IPS-18c (cell line): ENCODE data around the gene CLMN.

ENCODE experiments used
- H3K4me3 ChIP-seq: 2 replicates; pipeline ENCODE4 v1.7.0; 2013; ENCODE audit warnings: low read depth, mild to moderate bottlenecking, low read length, moderate library complexity; ENCODE audit not compliant: insufficient read depth
- H3K9me3 ChIP-seq: one replicate; pipeline ENCODE4 v1.6.1; 2013; ENCODE audit warnings: mild to moderate bottlenecking, low read length, moderate library complexity; ENCODE audit not compliant: control insufficient read depth, insufficient read depth

CLMN gene

GRCh38 chr14:95299271-95299670 lies 20.4 kb downstream of the CLMN start:
- H3K9me3 ChIP-seq: no peaks in the 10 kb centered on the region
- H3K4me3 ChIP-seq: no peak overlapping the region

DNA sequence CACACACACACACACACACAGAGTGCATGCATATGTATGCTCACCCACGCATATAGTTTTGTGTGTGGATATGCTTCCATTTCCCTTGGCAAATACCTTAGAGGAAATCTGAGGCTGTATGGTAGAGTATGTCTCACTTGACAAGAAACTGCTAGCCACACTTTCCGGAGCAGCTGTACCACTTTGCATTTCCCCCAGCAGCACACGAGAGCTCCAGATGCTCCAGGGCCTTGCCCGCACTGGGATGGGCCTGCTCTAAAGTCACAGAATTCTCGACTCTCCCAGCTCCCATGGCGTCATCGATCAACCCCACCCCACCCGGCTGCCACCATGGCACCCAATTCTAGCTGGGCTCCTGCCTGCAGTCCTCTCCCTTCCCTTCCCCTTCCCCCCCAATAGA lies 21.9 kb downstream of the CLMN start:
- Histone ChIP-seq H3K9me3 (no peaks in the 10 kb centered on the region), H3K4me3 (no peak overlapping the region)

GRCh38 chr14:95296966-95297365 lies 22.7 kb downstream of the CLMN start:
- Histone ChIP-seq H3K4me3 (no peak overlapping the region), H3K9me3 (no peaks in the 10 kb centered on the region)

GRCh38 chr14:95295600-95296376 lies 23.9 kb downstream of the CLMN start:
- H3K4me3 ChIP-seq: no peak overlapping the region
- no peaks in the 10 kb centered on the region for H3K9me3 ChIP-seq

DNA sequence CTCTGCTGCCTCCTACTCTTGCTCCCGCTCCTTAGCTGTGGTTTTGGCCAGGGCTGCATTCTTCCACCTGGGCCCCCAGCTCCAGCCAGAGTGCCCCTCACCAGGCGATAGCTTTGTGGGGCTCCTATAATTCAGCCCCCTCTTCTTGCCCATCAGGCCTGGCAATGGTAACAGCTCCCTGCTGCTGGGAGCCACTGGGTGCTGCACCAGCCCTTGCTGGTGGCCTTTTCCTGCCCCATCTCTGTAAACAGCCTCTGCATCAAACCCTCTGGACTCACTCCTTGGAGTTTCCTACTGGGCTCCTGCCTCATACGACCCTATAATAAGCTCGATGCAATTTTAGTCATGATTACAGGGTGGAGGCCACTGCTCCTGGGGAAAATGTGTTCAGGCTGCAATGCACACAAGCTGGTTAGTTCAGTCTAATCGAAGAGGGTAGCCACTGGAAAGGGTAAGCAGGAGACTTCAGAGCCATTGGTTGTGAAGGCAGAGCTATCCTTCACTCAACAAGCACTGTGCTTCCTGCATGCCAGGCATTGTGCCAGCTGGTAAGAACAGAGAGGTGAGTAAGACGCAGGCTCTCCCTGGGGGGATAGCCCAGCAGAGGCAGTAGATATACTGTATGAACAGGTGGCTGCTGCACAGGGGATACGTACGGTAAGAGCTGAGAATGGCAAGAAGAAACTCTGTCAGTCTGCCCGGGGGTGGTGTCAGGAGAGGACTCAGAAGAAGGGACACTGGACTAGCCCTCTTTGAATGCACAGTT lies 24.7 kb downstream of the CLMN start:
- no peak overlapping the region for H3K4me3 ChIP-seq

GRCh38 chr14:95294320-95294719 lies 25.4 kb downstream of the CLMN start:
- H3K9me3 ChIP-seq: no peaks in the 10 kb centered on the region

More for the DNA sequence above, 24.7 kb downstream of the CLMN start:
- H3K9me3 ChIP-seq: no peaks in the 10 kb centered on the region

GRCh38 chr14:95293449-95293848 lies 26.3 kb downstream of the CLMN start:
- H3K4me3 ChIP-seq: no peak overlapping the region
- no peaks in the 10 kb centered on the region for H3K9me3 ChIP-seq

More at GRCh38 chr14:95294320-95294719, 25.4 kb downstream of the CLMN start:
- no peak overlapping the region for H3K4me3 ChIP-seq

DNA sequence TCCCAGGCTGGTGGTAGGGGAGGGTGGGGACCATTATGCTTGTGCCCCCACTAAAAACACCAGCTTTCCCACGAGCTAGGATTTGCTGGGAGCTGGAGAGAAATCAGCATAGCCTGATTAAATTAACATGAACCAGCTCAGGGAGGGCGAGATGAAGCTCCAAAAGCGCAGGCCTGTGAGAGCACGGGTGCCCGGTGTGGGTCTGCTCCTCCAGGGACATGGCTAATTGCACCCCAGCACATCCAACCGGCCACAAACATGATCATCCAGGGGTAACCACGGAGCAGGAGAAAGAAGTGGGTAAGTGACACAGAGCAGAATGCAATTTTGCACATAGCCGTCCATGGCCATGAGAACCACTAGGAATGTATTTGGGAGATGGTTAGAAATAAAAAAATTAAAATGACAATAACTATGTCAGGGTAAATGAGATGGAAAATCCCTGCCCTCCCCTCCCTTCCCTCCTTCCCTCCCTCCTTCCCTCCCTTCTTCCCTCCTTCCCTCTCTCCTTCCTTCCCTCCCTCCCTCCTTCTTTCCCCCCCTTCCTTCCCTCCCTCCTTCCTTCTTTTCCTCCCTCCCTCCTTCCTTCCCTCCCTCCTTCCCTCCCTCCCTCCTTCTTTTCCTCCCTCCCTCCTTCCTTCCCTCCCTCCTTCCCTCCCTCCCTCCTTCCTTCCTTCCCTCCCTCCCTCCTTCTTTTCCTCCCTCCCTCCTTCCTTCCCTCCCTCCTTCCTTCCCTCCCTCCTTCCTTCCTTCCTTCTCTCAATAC lies 26.9 kb downstream of the CLMN start:
- no peak overlapping the region for H3K4me3 ChIP-seq

GRCh38 chr14:95291859-95292542 lies 27.7 kb downstream of the CLMN start:
- no peaks in the 10 kb centered on the region for H3K9me3 ChIP-seq
- no peak overlapping the region for H3K4me3 ChIP-seq

More for the DNA sequence above, 26.9 kb downstream of the CLMN start:
- no peaks in the 10 kb centered on the region for H3K9me3 ChIP-seq

DNA sequence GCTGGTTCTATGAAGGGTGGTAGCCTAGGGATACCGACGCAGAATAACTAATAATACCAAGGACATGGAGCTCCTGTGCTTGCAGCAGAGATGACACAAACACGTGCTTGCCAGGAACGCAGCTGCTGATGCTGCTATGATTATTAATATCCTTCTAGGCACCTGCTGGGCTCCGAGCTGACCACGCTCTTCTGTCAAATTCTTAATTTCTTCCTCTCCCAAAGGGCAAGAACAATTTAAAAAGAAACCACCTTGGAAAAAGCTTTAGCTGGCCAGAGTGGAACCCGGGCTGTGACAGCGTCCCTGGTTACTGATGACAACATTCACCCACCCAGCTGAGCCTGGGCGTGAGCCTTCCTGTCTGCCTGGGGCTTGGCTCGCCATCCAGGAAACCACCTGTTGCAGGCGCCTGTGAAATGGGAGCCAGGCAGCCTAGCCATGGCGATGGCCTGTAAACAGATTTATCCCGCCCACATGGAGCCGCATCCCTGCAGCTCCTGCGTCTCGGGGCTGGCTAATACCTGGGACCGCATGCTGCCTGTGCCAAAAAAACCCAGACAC lies 28.8 kb downstream of the CLMN start:
- Histone ChIP-seq H3K4me3 (no peak overlapping the region), H3K9me3 (no peaks in the 10 kb centered on the region)

GRCh38 chr14:95290021-95290420 lies 29.7 kb downstream of the CLMN start:
- Histone ChIP-seq H3K9me3 (no peaks in the 10 kb centered on the region), H3K4me3 (no peak overlapping the region)

DNA sequence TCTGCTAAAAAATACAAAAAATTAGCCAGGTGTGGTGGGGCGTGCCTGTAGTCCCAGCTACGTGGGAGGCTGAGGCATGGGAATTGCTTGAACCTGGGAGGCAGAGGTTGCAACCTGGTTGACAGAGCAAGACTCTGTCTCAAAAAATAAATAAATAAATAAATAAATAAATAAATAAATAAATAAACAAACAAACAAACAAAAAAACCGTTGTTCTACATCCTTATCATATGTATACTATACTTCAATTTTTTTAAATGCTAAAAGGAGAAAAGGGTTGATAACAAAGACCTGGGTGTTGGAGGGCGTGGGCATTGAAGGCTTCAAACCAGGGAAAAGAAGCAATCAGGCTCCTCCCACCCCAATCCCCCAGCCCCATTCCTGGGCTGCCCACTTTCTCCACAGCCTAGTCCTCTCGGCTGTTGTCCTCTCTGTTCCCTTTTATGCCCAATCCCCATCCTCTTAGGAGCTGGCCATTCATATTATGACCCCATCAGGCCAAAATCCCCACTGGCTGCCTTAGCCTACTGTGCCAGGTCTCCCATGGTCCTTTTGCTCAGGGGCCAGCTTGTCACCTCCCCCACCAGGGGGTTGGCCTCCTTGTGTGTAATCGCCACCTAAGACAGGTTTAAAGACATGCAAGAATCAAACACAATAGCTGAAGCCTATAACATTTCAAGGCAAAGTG lies 30.2 kb downstream of the CLMN start:
- H3K4me3 ChIP-seq: no peak overlapping the region
- H3K9me3 ChIP-seq: no peaks in the 10 kb centered on the region

DNA sequence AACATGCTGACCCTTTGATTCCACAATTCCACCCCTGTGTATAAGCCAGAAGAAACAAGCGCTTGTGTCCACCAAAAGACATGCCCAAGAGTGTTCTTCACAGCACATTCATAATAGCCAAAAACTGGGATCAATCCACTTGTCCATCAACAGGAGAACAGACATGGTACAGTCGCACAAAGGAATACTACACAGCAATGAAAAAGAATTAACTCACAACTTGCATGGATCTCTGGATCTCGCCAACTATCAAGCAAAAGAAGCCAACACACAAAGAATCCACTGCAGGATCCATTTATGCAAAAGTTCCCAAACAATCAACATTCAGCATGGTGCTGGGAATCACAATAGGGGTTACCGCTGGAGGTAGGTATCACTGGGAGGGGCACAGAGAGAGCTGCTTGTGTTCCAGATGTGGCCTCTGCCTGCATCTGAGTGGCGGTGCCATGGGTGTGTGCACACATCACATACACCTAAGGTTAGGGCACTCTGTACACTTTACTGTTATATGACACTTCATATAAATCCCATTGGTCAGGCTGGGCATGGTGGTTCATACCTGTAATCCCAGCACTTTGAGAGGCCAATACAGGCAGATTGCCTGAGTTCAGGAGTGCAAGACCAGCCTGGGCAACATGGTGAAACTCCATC lies 30.9 kb downstream of the CLMN start:
- Histone ChIP-seq H3K9me3 (no peaks in the 10 kb centered on the region), H3K4me3 (no peak overlapping the region)

GRCh38 chr14:95287176-95287754 lies 32.4 kb downstream of the CLMN start:
- no peak overlapping the region for H3K4me3 ChIP-seq
- H3K9me3 ChIP-seq: no peaks in the 10 kb centered on the region

DNA sequence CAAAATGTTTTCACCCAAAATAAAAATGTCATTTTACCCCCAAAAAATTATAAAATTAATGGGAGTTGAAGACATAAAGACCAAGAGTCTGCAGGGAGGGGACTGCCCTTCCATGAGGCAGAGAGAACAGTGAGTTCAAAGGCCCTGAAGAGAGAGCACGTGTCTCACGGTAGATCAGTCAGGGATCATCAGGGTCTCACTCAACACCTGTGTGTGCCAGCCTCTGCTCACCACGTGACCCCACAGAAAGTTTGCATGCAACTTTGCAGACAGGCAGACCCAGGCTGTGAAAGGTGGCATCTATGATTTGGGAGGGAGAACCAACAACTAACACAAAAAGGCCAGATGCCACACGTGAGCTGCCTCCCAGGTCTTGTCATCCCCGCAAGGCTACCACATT lies 33.1 kb downstream of the CLMN start:
- Histone ChIP-seq H3K4me3 (no peak overlapping the region), H3K9me3 (no peaks in the 10 kb centered on the region)

DNA sequence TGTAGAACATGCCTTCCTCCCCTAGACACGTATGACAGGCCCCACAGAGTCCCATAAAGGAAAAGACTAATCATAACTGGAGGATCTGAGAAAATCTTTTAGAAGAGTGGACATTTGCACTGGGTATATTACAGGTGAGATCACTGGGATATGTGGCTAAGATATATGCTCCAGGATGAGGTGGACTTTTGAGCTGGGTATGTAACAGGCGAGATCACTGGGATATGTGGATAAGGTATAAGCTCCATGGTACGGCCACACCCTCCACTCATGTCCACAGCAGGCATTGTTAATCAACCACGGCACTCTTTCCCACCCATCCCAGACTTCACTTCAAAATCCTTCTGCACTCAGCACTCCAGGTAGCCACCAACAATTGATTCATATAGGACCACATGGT lies 34.1 kb downstream of the CLMN start:
- no peaks in the 10 kb centered on the region for H3K9me3 ChIP-seq
- H3K4me3 ChIP-seq: no peak overlapping the region
